ENCODE data around the gene IRF5. TPM values are rescaled to one million over a fixed set of nuclear protein-coding genes. Genes with fewer than 3 reads are reported as not detected.

IRF5 gene
- total RNA-seq, 2 donors from 2014 or later: 0.31 to 0.53 TPM

DNA sequence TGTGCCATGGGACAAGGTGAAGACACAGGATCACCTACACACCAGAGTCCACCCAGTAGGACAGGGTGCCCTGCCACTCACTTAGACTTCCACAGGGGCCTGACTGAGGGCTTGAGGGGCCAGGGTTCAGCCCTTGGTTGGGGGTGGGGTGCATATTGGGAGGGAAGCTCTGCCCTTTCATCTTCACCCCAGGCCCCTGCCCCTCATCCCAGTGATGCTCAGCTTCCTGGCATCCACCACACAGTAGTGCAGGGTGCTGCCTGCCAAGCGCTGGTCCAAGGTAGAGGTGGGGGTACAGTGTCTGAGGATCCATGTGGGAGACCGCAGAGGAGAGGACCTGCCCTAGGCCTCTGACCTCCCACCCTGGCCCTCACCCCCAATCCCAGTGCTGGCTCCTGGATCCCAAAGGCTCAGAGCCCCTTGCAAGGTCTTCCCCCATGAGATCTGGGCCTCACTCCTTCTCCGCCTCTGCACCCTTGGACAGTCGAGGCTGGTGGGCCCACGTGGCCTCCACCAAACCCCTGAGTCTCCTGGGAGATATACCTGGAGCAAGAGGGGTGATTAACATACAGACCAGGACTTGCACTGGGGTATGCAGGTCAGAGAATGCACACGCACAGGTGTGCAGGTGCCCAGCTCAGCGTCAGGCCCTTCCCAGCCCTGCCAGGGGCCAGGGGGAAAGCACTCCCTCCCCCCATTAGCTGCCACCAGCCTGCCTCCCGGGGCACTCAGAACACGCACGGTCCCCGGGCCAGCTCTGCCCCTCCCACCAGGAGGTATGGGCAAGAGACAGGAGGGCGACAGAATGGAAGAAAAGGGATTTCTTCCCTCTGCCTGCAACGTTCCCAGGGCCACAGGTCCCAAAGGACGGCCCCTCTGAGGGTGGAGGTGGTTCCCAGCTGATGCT, 8.6 kb upstream of the IRF5 start:
- no peak overlapping the region for H3K27ac Mint-ChIP-seq
- 78 to 84% methylated on average over 8 to 14 of the region's 14 CpGs for WGBS, 2 experiments (ENCODE audit: insufficient coverage in 1 of 2, insufficient read length in 1 of 2)
- no peak for DNase-seq

DNA sequence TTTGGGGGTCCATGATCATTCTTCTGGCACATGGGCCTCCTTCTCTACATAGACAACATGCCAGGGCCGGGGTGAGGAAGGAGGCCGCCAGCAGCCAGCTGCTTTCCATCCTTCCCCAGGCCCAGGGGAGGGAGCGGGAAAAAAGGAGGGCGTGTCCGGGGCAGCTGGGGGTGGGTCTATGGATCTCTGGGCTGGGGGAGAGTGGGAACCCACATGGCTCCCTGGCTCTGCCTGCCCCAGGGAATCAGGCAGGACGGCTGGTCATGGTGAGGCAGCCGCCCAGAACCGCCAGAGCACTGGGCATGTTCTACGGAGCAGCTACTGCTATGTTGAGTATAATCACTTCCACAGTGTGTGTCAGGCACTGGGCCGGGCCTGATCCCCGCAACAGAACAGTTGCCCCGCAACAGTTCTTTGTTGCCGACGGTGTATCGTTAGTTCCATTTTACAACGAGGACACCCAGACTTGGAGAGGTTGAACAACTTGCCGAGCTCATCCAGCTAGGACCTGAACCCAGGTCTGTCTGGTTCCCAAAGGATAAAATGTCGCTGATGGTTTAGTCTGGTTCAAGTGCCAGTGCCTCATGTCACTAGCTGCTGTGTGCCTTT, 6.4 kb upstream of the IRF5 start:
- TF ChIP-seq, protein P1, sequence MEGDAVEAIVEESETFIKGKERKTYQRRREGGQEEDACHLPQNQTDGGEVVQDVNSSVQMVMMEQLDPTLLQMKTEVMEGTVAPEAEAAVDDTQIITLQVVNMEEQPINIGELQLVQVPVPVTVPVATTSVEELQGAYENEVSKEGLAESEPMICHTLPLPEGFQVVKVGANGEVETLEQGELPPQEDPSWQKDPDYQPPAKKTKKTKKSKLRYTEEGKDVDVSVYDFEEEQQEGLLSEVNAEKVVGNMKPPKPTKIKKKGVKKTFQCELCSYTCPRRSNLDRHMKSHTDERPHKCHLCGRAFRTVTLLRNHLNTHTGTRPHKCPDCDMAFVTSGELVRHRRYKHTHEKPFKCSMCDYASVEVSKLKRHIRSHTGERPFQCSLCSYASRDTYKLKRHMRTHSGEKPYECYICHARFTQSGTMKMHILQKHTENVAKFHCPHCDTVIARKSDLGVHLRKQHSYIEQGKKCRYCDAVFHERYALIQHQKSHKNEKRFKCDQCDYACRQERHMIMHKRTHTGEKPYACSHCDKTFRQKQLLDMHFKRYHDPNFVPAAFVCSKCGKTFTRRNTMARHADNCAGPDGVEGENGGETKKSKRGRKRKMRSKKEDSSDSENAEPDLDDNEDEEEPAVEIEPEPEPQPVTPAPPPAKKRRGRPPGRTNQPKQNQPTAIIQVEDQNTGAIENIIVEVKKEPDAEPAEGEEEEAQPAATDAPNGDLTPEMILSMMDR (conservative IDR thresholded peaks at IDR 0.05): no peak
- peaks cover 33% of the 10 kb centered on the region for H3K27me3 Mint-ChIP-seq (ENCODE audit: insufficient read depth)
- H3K4me1 Mint-ChIP-seq: no peaks in the 10 kb centered on the region
- 94 to 96% methylated on average over 13 to 18 of the region's 18 CpGs for whole genome bisulfite sequencing, 2 experiments (ENCODE audit: insufficient coverage in 1 of 2, insufficient read length in 1 of 2)
- Histone ChIP-seq H3K4me3 (ENCODE audit: low read length) (no peak overlapping the region), H3K9me3 (ENCODE audit: control insufficient read depth, low read length) (no peaks in the 10 kb centered on the region), H3K27ac (ENCODE audit: low read depth, low read length) (no peak overlapping the region), H3K4me1 (ENCODE audit: control insufficient read depth, insufficient read depth, low read length) (no peaks in the 10 kb centered on the region), H3K27me3 (ENCODE audit: control insufficient read depth, insufficient read depth, low read length, poor library complexity, severe bottlenecking) (peaks cover 16% of the 10 kb centered on the region), H3K9ac (ENCODE audit: extremely low read depth, low read length, poor library complexity, severe bottlenecking) (no peak overlapping the region), H3K36me3 (ENCODE audit: control insufficient read depth, insufficient read depth, low read length) (no peaks in the 10 kb centered on the region)
- H3K4me3 Mint-ChIP-seq: no peak overlapping the region
- no peak for DNase-seq
- H3K9me3 Mint-ChIP-seq: peaks cover 4% of the 10 kb centered on the region
- no peaks in the 10 kb centered on the region for H3K36me3 Mint-ChIP-seq (ENCODE audit: low read depth)
- H3K27ac Mint-ChIP-seq: no peak overlapping the region

More for the DNA sequence above, 8.6 kb upstream of the IRF5 start:
- no peaks in the 10 kb centered on the region for H3K36me3 Mint-ChIP-seq (ENCODE audit: low read depth)
- Histone ChIP-seq H3K4me1 (ENCODE audit: control insufficient read depth, insufficient read depth, low read length) (no peaks in the 10 kb centered on the region), H3K27ac (ENCODE audit: low read depth, low read length) (no peak overlapping the region), H3K9ac (ENCODE audit: extremely low read depth, low read length, poor library complexity, severe bottlenecking) (no peak overlapping the region), H3K9me3 (ENCODE audit: control insufficient read depth, low read length) (no peaks in the 10 kb centered on the region), H3K4me3 (ENCODE audit: low read length) (no peak overlapping the region), H3K36me3 (ENCODE audit: control insufficient read depth, insufficient read depth, low read length) (no peaks in the 10 kb centered on the region), H3K27me3 (ENCODE audit: control insufficient read depth, insufficient read depth, low read length, poor library complexity, severe bottlenecking) (no peaks in the 10 kb centered on the region)
- peaks cover 4% of the 10 kb centered on the region for H3K9me3 Mint-ChIP-seq
- peaks cover 18% of the 10 kb centered on the region for H3K27me3 Mint-ChIP-seq (ENCODE audit: insufficient read depth)
- TF ChIP-seq, protein P1 (conservative IDR thresholded peaks at IDR 0.05): no peak
- no peaks in the 10 kb centered on the region for H3K4me1 Mint-ChIP-seq
- H3K4me3 Mint-ChIP-seq: no peak overlapping the region

DNA sequence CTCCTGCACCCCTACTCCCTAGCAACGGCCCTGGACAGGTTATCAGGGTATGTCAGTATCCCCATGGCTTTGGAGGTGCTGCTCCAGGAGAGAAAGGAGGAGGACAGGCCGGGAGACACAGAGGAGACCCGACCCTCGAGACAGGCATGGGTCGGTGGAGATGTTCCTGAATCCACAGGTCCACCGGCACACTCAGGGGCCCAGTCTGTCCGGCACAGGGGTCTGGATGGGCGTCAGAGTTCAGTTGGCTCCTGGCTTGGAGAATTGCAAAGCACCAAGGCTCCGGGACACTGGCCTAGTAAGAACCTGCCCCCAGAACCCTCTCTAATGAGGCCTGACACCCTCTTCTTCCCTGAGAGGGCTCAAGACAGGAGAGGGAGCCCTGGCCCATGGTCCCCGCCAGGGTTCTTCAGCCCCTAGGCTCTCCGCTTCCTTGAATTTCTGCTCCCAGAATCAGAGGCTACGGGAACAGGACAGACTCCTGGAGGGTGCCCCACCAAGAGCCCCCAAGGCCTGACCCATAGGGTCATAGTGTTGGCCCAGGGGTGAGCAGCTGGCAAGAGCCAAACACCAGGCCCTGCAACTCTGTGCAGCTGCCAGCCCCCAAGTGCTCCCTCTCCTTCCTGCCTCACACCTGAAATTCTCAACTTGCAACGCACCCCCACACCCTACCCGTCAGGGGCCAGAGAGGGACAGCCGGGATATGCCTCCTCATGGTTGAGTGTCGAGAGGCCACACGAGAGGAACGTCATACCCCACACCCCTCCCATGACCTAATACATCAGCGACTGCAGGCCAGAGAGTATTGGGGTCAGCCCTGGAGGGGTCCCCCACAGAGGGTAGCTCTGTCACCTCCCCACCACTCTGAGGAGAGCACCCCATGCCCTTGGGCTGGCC, 5.5 kb upstream of the IRF5 start:
- Histone ChIP-seq H3K9ac (ENCODE audit: extremely low read depth, low read length, poor library complexity, severe bottlenecking) (no peak overlapping the region), H3K36me3 (ENCODE audit: control insufficient read depth, insufficient read depth, low read length) (no peaks in the 10 kb centered on the region), H3K9me3 (ENCODE audit: control insufficient read depth, low read length) (no peaks in the 10 kb centered on the region), H3K27ac (ENCODE audit: low read depth, low read length) (no peak overlapping the region), H3K4me3 (ENCODE audit: low read length) (no peak overlapping the region), H3K27me3 (ENCODE audit: control insufficient read depth, insufficient read depth, low read length, poor library complexity, severe bottlenecking) (peaks cover 25% of the 10 kb centered on the region), H3K4me1 (ENCODE audit: control insufficient read depth, insufficient read depth, low read length) (no peaks in the 10 kb centered on the region)
- peak; percentile 36 for DNase-seq
- H3K9me3 Mint-ChIP-seq: peaks cover 4% of the 10 kb centered on the region
- H3K36me3 Mint-ChIP-seq (ENCODE audit: low read depth): no peaks in the 10 kb centered on the region
- TF ChIP-seq, protein P1 (conservative IDR thresholded peaks at IDR 0.05): no peak
- peaks cover 42% of the 10 kb centered on the region for H3K27me3 Mint-ChIP-seq (ENCODE audit: insufficient read depth)
- no peak overlapping the region for H3K27ac Mint-ChIP-seq
- no peaks in the 10 kb centered on the region for H3K4me1 Mint-ChIP-seq
- H3K4me3 Mint-ChIP-seq: no peak overlapping the region
- WGBS, 2 experiments (ENCODE audit: insufficient coverage in 1 of 2, insufficient read length in 1 of 2): 84 to 86% methylated on average over 9 to 19 of the region's 19 CpGs

Data from endodermal cell (in vitro differentiated cells).